ENCODE results near the gene P3H3. TPM values are rescaled to one million over a fixed set of nuclear protein-coding genes. Genes with fewer than 3 reads are reported as not detected.

Gene P3H3
- total and polyA plus RNA-seq, 2 of the 4 experiments (the other 2 are of a cell fraction), result 27.8 to 83.9 TPM

DNA sequence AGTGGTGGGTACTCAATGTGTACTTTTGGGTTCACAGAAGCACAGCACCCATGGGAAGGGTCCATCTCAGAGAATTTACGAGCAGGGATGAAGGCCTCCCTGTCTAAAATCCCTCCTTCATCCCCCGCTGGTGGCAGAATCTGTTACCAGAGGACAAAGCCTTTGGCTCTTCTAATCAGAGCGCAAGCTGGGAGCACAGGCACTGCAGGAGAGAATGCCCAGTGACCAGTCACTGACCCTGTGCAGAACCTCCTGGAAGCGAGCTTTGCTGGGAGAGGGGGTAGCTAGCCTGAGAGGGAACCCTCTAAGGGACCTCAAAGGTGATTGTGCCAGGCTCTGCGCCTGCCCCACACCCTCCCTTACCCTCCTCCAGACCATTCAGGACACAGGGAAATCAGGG, 8.0 kb upstream of the P3H3 start:
- no peak overlapping the region for H2AFZ ChIP-seq (replicated peaks; ENCODE audit: low read length, poor library complexity)
- no peak overlapping the region for H3K18ac ChIP-seq (ENCODE audit: low read depth, low read length)
- no peak overlapping the region; the same call in 1 of the 2 replicates for H3K9ac ChIP-seq (ENCODE audit: low read depth, low read length)
- DNase-seq (no peak), ATAC-seq (ENCODE audit: low read depth) (no peak)
- no peak overlapping the region for H3K27ac ChIP-seq (ENCODE audit: insufficient read depth, low read length)
- CTCF ChIA-PET, result no interaction called here
- no peak overlapping the region for H4K5ac ChIP-seq (ENCODE audit: low read depth, low read length)
- no peak for TF ChIP-seq BHLHE40 (IDR thresholded peaks at IDR 0.05; ENCODE audit: low read depth, low read length)
- no peak for TF ChIP-seq RCOR1 (IDR thresholded peaks at IDR 0.05; ENCODE audit: insufficient replicate concordance, low read length)
- no peak for TF ChIP-seq CHD1 (IDR thresholded peaks at IDR 0.05; ENCODE audit: low read depth, low read length)
- no peak for TF ChIP-seq POLR2A (IDR thresholded peaks at IDR 0.05; ENCODE audit: low read depth, low read length)
- TF ChIP-seq, protein P1, sequence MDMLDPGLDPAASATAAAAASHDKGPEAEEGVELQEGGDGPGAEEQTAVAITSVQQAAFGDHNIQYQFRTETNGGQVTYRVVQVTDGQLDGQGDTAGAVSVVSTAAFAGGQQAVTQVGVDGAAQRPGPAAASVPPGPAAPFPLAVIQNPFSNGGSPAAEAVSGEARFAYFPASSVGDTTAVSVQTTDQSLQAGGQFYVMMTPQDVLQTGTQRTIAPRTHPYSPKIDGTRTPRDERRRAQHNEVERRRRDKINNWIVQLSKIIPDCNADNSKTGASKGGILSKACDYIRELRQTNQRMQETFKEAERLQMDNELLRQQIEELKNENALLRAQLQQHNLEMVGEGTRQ (IDR thresholded peaks at IDR 0.05; ENCODE audit: low read depth, low read length), result no peak
- no peak for TF ChIP-seq RAD21 (IDR thresholded peaks at IDR 0.05; ENCODE audit: low read length)
- TF ChIP-seq, protein P2, sequence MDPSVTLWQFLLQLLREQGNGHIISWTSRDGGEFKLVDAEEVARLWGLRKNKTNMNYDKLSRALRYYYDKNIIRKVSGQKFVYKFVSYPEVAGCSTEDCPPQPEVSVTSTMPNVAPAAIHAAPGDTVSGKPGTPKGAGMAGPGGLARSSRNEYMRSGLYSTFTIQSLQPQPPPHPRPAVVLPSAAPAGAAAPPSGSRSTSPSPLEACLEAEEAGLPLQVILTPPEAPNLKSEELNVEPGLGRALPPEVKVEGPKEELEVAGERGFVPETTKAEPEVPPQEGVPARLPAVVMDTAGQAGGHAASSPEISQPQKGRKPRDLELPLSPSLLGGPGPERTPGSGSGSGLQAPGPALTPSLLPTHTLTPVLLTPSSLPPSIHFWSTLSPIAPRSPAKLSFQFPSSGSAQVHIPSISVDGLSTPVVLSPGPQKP (IDR thresholded peaks at IDR 0.05; ENCODE audit: borderline replicate concordance, low read depth, low read length), result no peak
- TF ChIP-seq MAZ (IDR thresholded peaks at IDR 0.05; ENCODE audit: borderline replicate concordance, low read depth, low read length), result no peak
- TF ChIP-seq FOS (IDR thresholded peaks at IDR 0.05; ENCODE audit: low read depth, low read length), result no peak
- no peak for TF ChIP-seq NFE2L2 (IDR thresholded peaks at IDR 0.05; ENCODE audit: low read depth, low read length)
- no peak for TF ChIP-seq CEBPB (IDR thresholded peaks at IDR 0.05; ENCODE audit: low read depth, low read length)
- TF ChIP-seq MXI1 (IDR thresholded peaks at IDR 0.05; ENCODE audit: borderline replicate concordance, low read depth, low read length), result no peak
- no peak for TF ChIP-seq SMC3 (IDR thresholded peaks at IDR 0.05; ENCODE audit: low read depth, low read length)
- TF ChIP-seq, protein P3, sequence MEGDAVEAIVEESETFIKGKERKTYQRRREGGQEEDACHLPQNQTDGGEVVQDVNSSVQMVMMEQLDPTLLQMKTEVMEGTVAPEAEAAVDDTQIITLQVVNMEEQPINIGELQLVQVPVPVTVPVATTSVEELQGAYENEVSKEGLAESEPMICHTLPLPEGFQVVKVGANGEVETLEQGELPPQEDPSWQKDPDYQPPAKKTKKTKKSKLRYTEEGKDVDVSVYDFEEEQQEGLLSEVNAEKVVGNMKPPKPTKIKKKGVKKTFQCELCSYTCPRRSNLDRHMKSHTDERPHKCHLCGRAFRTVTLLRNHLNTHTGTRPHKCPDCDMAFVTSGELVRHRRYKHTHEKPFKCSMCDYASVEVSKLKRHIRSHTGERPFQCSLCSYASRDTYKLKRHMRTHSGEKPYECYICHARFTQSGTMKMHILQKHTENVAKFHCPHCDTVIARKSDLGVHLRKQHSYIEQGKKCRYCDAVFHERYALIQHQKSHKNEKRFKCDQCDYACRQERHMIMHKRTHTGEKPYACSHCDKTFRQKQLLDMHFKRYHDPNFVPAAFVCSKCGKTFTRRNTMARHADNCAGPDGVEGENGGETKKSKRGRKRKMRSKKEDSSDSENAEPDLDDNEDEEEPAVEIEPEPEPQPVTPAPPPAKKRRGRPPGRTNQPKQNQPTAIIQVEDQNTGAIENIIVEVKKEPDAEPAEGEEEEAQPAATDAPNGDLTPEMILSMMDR (conservative IDR thresholded peaks at IDR 0.05; ENCODE audit: low read depth, low read length), result no peak
- TF ChIP-seq MAFK (IDR thresholded peaks at IDR 0.05; ENCODE audit: low read depth, low read length), result no peak
- no peak for TF ChIP-seq RFX5 (IDR thresholded peaks at IDR 0.05; ENCODE audit: low read depth, low read length)
- H3K23ac ChIP-seq (ENCODE audit: low read depth, low read length), result peak overlapping the region; percentile 15; the same call in 1 of the 2 replicates
- no peak overlapping the region for H3K4me2 ChIP-seq (ENCODE audit: low read depth, low read length)
- intact Hi-C loops (cut with micrococcal nuclease) (no loop called here), dilution Hi-C loops (cut with HindIII; ENCODE audit: low sequenced_read_pairs, unreplicated experiment) (no loop called here), in situ Hi-C loops (cut with MboI; ENCODE audit: low sequenced_read_pairs) (loop anchor here (10.0 kb wide), 1 partner anchor 205 kb away; no protein-coding TSS in a partner anchor)
- no peak overlapping the region for H3K14ac ChIP-seq (replicated peaks; ENCODE audit: low read depth, low read length)
- H2BK120ac ChIP-seq (ENCODE audit: low read depth, low read length), result no peak overlapping the region
- no peak overlapping the region for H3K56ac ChIP-seq (ENCODE audit: extremely low read depth, insufficient read depth, low read length)
- no peak overlapping the region for H2BK5ac ChIP-seq (ENCODE audit: low read depth, low read length, poor library complexity, severe bottlenecking)
- no peak overlapping the region for H3K4ac ChIP-seq (ENCODE audit: low read depth, low read length)
- POLR2A ChIA-PET (ENCODE audit: unreplicated experiment), result no interaction called here
- H3K4me1 ChIP-seq (ENCODE audit: control insufficient read depth, insufficient read depth, low read length), result peaks cover 13% of the 10 kb centered on the region; the same call in 1 of the 2 replicates
- no peak overlapping the region for H4K91ac ChIP-seq (ENCODE audit: insufficient read depth, low read depth, low read length)
- H3K4me3 ChIP-seq (ENCODE audit: insufficient read depth, low read depth, low read length), result no peak overlapping the region
- no peak overlapping the region for H2BK15ac ChIP-seq (ENCODE audit: low read depth, low read length)
- H3K79me1 ChIP-seq (ENCODE audit: low read depth in 1 of 2, low read length in 2 of 2), result peaks cover 0 to 8% of the 10 kb centered on the region in 2 experiments; a peak in 1 of 4 replicates
- no peaks in the 10 kb centered on the region for H3K9me3 ChIP-seq (ENCODE audit: control insufficient read depth, insufficient read depth, low read length)
- H4K8ac ChIP-seq (ENCODE audit: low read depth in 2 of 2, low read length in 2 of 2), result no peak overlapping the region
- WGBS, 2 experiments (ENCODE audit: extremely low coverage in 2 of 2, insufficient read length in 1 of 2), result 100% methylated on average over 1 of the region's 5 CpGs; no CpG with 5 or more reads in 1 of the 2 experiments
- peaks cover 3% of the 10 kb centered on the region for H3K36me3 ChIP-seq (ENCODE audit: control insufficient read depth, insufficient read depth, low read length)
- H2AK5ac ChIP-seq (ENCODE audit: low read depth, low read length), result no peak overlapping the region
- H3K9me1 ChIP-seq (ENCODE audit: insufficient read depth, low read length), result peaks cover 4% of the 10 kb centered on the region
- H3K27me3 ChIP-seq (ENCODE audit: control insufficient read depth, insufficient read depth, low read length), result peaks cover 2% of the 10 kb centered on the region; the same call in 1 of the 2 replicates
- BruUV-seq (replicated peaks), result no TSS peak
- no peak overlapping the region for H2BK20ac ChIP-seq (ENCODE audit: low read depth, low read length)
- no peaks in the 10 kb centered on the region for H4K20me1 ChIP-seq (ENCODE audit: insufficient read depth, low read length)
- H2AK9ac ChIP-seq (replicated peaks; ENCODE audit: low read depth, low read length, poor library complexity), result no peak overlapping the region
